H9 (cell line): ENCODE results near the gene TMEM158. TPM values are rescaled to one million over a fixed set of nuclear protein-coding genes. Genes with fewer than 3 reads are reported as not detected.

Experiments
- DNase-seq: peaks from one replicate; pipeline ENCODE4 v3.0.0-alpha.2; 2017
- H2AFZ ChIP-seq: one replicate; pipeline ENCODE4 v1.6.1; 2013; ENCODE audit warnings: mild to moderate bottlenecking, low read length, control low read depth, moderate library complexity
- H2AK5ac ChIP-seq: 2 replicates; pipeline ENCODE4 v1.6.1; 2013; ENCODE audit warnings: low read length, control low read depth, mixed read lengths; ENCODE audit not compliant: insufficient read length
- H2BK120ac ChIP-seq: one replicate; pipeline ENCODE4 v1.6.1; 2013; ENCODE audit warnings: low read depth, mild to moderate bottlenecking, low read length, control low read depth, inconsistent platforms; ENCODE audit not compliant: poor library complexity, severe bottlenecking
- H2BK12ac ChIP-seq: 2 replicates; pipeline ENCODE4 v1.6.1; 2013; ENCODE audit warnings: low read length, control low read depth, mixed read lengths, low read depth; ENCODE audit not compliant: insufficient read length
- H2BK15ac ChIP-seq: 2 replicates; pipeline ENCODE4 v1.6.1; 2013; ENCODE audit warnings: low read depth, low read length, control low read depth
- H2BK20ac ChIP-seq: one replicate; pipeline ENCODE4 v1.6.1; 2013; ENCODE audit warnings: low read depth, mild to moderate bottlenecking, low read length, control low read depth, inconsistent platforms; ENCODE audit not compliant: poor library complexity, severe bottlenecking
- H2BK5ac ChIP-seq: 2 replicates; pipeline ENCODE4 v1.6.1; 2013; ENCODE audit warnings: low read length, control low read depth, mixed read lengths; ENCODE audit not compliant: insufficient read length
- H3K14ac ChIP-seq: 2 replicates; pipeline ENCODE4 v1.6.1; 2013; ENCODE audit warnings: low read length, control low read depth; ENCODE audit not compliant: insufficient read depth
- H3K18ac ChIP-seq: 2 replicates; pipeline ENCODE4 v1.6.1; 2013; ENCODE audit warnings: low read depth, mild to moderate bottlenecking, mixed read lengths, low read length, control low read depth; ENCODE audit not compliant: insufficient read length
- H3K23ac ChIP-seq: 2 replicates; pipeline ENCODE4 v1.6.1; 2013; ENCODE audit warnings: low read length, control low read depth, mixed read lengths, low read depth; ENCODE audit not compliant: insufficient read length
- H3K23me2 ChIP-seq: 2 replicates; pipeline ENCODE4 v1.6.1; 2013; ENCODE audit warnings: low read depth, mild to moderate bottlenecking, mixed read lengths, low read length, control low read depth; ENCODE audit not compliant: insufficient read length, poor library complexity, severe bottlenecking
- H3K27ac ChIP-seq: 2 replicates; pipeline ENCODE4 v1.5.1; 2013; ENCODE audit warnings: low read length, control low read depth, mixed read lengths, low read depth; ENCODE audit not compliant: insufficient read length
- H3K27me3 ChIP-seq: 2 replicates; pipeline ENCODE4 v1.6.1; 2013; ENCODE audit warnings: low read length, control low read depth, inconsistent platforms; ENCODE audit not compliant: insufficient read depth
- H3K4ac ChIP-seq: 2 replicates; pipeline ENCODE4 v1.6.1; 2013; ENCODE audit warnings: low read depth, mild to moderate bottlenecking, control low read depth, inconsistent platforms, low read length, moderate library complexity
- H3K4me1 ChIP-seq: 2 replicates; pipeline ENCODE4 v1.6.1; 2013; ENCODE audit warnings: low read length, control low read depth, inconsistent platforms; ENCODE audit not compliant: insufficient read depth
- H3K4me2 ChIP-seq: 2 replicates; pipeline ENCODE4 v1.6.1; 2013; ENCODE audit warnings: low read length, control low read depth, mixed read lengths; ENCODE audit not compliant: insufficient read length, insufficient read depth
- H3K56ac ChIP-seq: 2 replicates; pipeline ENCODE4 v1.6.1; 2013; ENCODE audit warnings: low read depth, mild to moderate bottlenecking, mixed read lengths, low read length, control low read depth; ENCODE audit not compliant: insufficient read length
- H3K79me1 ChIP-seq: 2 replicates; pipeline ENCODE4 v1.6.1; 2013; ENCODE audit warnings: low read depth, mild to moderate bottlenecking, moderate library complexity, low read length, control low read depth, inconsistent platforms; ENCODE audit not compliant: insufficient read depth, poor library complexity, severe bottlenecking
- H3K79me2 ChIP-seq: 2 replicates; pipeline ENCODE4 v1.6.1; 2013; ENCODE audit warnings: low read length, control low read depth, inconsistent platforms; ENCODE audit not compliant: insufficient read depth
- H3K9ac ChIP-seq: 2 replicates; pipeline ENCODE4 v1.6.1; 2013; ENCODE audit warnings: low read length, control low read depth, mixed read lengths; ENCODE audit not compliant: insufficient read length; ENCODE audit errors: extremely low read depth
- H3K9me3 ChIP-seq: one replicate; pipeline ENCODE4 v1.6.1; 2013; ENCODE audit warnings: low read depth, low read length, inconsistent platforms; ENCODE audit not compliant: control insufficient read depth
- H3T11ph ChIP-seq: one replicate; pipeline ENCODE4 v1.6.1; 2013; ENCODE audit warnings: mild to moderate bottlenecking, low read length, control low read depth, inconsistent platforms
- H4K20me1 ChIP-seq: one replicate; pipeline ENCODE4 v1.6.1; 2013; ENCODE audit not compliant: control insufficient read depth, insufficient read length, insufficient read depth
- H4K5ac ChIP-seq: 2 replicates; pipeline ENCODE4 v1.6.1; 2013; ENCODE audit warnings: low read depth, mild to moderate bottlenecking, mixed read lengths, low read length, control low read depth; ENCODE audit not compliant: insufficient read length
- H4K8ac ChIP-seq: replicated peaks from 2 replicates; pipeline ENCODE4 v1.6.1; 2013; ENCODE audit warnings: low read length, control low read depth, mixed read lengths, low read depth; ENCODE audit not compliant: insufficient read length
- H4K91ac ChIP-seq: 2 replicates; pipeline ENCODE4 v1.6.1; 2013; ENCODE audit warnings: low read depth, mild to moderate bottlenecking, moderate library complexity, mixed read lengths, low read length, control low read depth; ENCODE audit not compliant: insufficient read length
- H3K27ac Mint-ChIP-seq, 3 experiments: 2 replicates in 2 of 3; 3 replicates in 1 of 3; pipeline ENCODE4 v1.8.0; 2020 to 2021; ENCODE audit warnings: mixed read lengths in 3 of 3, mild to moderate bottlenecking in 1 of 3, moderate library complexity in 1 of 3
- H3K27me3 Mint-ChIP-seq: 2 replicates; pipeline ENCODE4 v1.8.0; 2021; ENCODE audit warnings: low read depth, mild to moderate bottlenecking, moderate library complexity, mixed read lengths
- H3K36me3 Mint-ChIP-seq, 3 experiments: 2 replicates in 2 of 3; 3 replicates in 1 of 3; pipeline ENCODE4 v1.8.0; 2020 to 2021; ENCODE audit warnings: low read depth in 3 of 3, mixed read lengths in 3 of 3; ENCODE audit not compliant: insufficient read depth in 1 of 3
- H3K4me1 Mint-ChIP-seq, 2 experiments: 2 replicates each; pipeline ENCODE4 v1.8.0; 2020; ENCODE audit warnings: mixed read lengths in 2 of 2
- H3K4me3 Mint-ChIP-seq, 2 experiments: 2 replicates in 1 of 2; 3 replicates in 1 of 2; pipeline ENCODE4 v1.8.0; 2020 to 2021; ENCODE audit warnings: mild to moderate bottlenecking in 2 of 2, mixed read lengths in 2 of 2, moderate library complexity in 1 of 2
- H3K9me3 Mint-ChIP-seq, 2 experiments: 2 replicates in 1 of 2; 3 replicates in 1 of 2; pipeline ENCODE4 v1.8.0; 2020; ENCODE audit warnings: mild to moderate bottlenecking in 2 of 2, mixed read lengths in 2 of 2, moderate library complexity in 1 of 2
- WGBS: extraction: QIAGEN DNeasy Blood & Tissue Kit; methylation state at CpG from one replicate; pipeline ENCODE4 v1.1.7; 2013; ENCODE audit warnings: missing lambda C conversion rate, low lambda C conversion rate, mixed read lengths; ENCODE audit not compliant: insufficient read length; ENCODE audit errors: extremely low coverage; 5-methylcytosine and 5-hydroxymethylcytosine counted together
- total RNA-seq: library from RNA; stranded (reverse); gene quantifications from 2 replicates; pipeline ENCODE4 v1.2.1, GENCODE V29; 2021
- TF ChIP-seq, protein P1 (sequence below): fragments of 200-600 bp; sonication (generic); conservative IDR thresholded peaks from 3 replicates; pipeline ENCODE4 v1.8.0; 2021; ENCODE audit warnings: antibody characterized with exemption, mild to moderate bottlenecking

TMEM158 gene
- total RNA-seq, 1 experiment from 2014 or later: 29.1 TPM

DNA sequence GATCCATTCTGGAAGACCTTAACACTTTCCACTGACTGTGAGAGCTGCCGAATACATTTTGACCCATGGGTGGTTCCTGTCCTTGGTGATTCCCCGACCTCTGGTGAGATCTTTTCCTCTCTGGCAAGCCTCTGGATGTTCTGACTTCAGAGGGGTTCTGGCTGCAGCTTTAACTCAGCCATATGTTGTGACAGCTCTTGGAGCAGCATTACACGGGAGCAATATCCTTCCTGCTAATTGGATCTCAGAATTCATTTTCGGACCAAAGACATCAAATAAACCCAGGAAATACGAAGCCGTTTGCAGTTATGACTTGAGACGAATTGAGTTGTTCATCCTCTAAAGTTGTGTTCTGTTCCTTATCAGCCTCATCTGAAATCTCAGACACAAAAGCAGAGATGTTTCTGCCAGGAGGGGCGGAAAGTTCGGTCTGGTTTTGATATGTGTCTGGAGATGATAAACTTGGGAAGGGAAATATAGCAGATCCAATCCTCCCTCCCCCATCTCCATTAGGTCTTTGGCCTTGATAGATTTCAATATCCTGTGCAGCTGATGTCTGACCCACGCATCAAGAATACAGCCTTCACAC is 10.0 kb downstream of the TMEM158 start:
- Histone ChIP-seq H2AFZ (no peak overlapping the region), H2BK20ac (no peak overlapping the region), H4K8ac (no peak overlapping the region), H3K4ac (no peak overlapping the region), H3K56ac (no peak overlapping the region), H3K9ac (no peak overlapping the region), H3K27me3 (no peaks in the 10 kb centered on the region), H3K9me3 (no peaks in the 10 kb centered on the region), H3K23ac (no peak overlapping the region), H2BK120ac (no peak overlapping the region), H3K23me2 (no peaks in the 10 kb centered on the region), H2BK15ac (no peak overlapping the region), H4K91ac (no peak overlapping the region), H4K5ac (no peak overlapping the region), H3K79me2 (no peaks in the 10 kb centered on the region), H4K20me1 (no peaks in the 10 kb centered on the region), H3K79me1 (no peaks in the 10 kb centered on the region), H3K27ac (no peak overlapping the region), H3K18ac (no peak overlapping the region), H2BK12ac (no peak overlapping the region), H3K4me1 (no peaks in the 10 kb centered on the region; the same call in 1 of the 2 replicates), H2AK5ac (no peak overlapping the region), H3T11ph (no peak overlapping the region), H2BK5ac (no peak overlapping the region), H3K4me2 (no peak overlapping the region), H3K14ac (no peak overlapping the region; the same call in 1 of the 2 replicates)
- H3K4me1 Mint-ChIP-seq: peaks cover 15 to 29% of the 10 kb centered on the region in 2 experiments
- peaks cover 0 to under 1% of the 10 kb centered on the region in 2 experiments; a peak in 1 of 5 replicates for H3K9me3 Mint-ChIP-seq
- TF ChIP-seq, protein P1, sequence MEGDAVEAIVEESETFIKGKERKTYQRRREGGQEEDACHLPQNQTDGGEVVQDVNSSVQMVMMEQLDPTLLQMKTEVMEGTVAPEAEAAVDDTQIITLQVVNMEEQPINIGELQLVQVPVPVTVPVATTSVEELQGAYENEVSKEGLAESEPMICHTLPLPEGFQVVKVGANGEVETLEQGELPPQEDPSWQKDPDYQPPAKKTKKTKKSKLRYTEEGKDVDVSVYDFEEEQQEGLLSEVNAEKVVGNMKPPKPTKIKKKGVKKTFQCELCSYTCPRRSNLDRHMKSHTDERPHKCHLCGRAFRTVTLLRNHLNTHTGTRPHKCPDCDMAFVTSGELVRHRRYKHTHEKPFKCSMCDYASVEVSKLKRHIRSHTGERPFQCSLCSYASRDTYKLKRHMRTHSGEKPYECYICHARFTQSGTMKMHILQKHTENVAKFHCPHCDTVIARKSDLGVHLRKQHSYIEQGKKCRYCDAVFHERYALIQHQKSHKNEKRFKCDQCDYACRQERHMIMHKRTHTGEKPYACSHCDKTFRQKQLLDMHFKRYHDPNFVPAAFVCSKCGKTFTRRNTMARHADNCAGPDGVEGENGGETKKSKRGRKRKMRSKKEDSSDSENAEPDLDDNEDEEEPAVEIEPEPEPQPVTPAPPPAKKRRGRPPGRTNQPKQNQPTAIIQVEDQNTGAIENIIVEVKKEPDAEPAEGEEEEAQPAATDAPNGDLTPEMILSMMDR: no peak
- no peak overlapping the region for H3K4me3 Mint-ChIP-seq
- no peak overlapping the region for H3K27ac Mint-ChIP-seq
- WGBS: no CpG with 5 or more reads among the region's 10 CpGs
- DNase-seq: no peak
- peaks cover 0 to 1% (median under 1%) of the 10 kb centered on the region in 3 experiments; a peak in 2 of 7 replicates for H3K36me3 Mint-ChIP-seq
- H3K27me3 Mint-ChIP-seq: peaks cover 8% of the 10 kb centered on the region
